ENCODE data around the gene RGS9. TPM values are rescaled to one million over a fixed set of nuclear protein-coding genes. Genes with fewer than 3 reads are reported as not detected.

RGS9 gene
- total and polyA plus RNA-seq, 2 of the 13 experiments (the other 11 are each of a cell fraction or from before 2014, with no cell fraction given) = 0.44 to 0.74 TPM

DNA sequence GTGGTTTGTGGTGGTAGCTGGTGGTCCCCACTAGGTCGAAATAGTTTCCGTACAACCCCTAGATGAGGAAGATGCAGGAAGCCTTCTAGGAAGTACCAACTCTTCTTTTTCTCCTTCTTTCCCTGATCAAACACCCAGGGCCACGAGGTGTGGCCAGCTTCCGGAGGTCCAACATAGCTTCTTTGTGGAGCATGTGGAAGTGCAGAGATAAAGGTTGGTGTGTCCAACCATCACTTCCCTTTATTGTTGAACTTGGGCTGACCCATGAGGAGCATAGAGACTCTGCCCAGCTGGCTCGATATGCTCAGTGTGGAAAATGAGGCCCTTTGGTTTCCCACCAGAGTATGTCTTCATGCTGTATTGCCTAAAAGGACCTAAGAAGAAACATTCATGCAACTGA, 6.3 kb upstream of the RGS9 start (continued):
- TF ChIP-seq, protein P1, sequence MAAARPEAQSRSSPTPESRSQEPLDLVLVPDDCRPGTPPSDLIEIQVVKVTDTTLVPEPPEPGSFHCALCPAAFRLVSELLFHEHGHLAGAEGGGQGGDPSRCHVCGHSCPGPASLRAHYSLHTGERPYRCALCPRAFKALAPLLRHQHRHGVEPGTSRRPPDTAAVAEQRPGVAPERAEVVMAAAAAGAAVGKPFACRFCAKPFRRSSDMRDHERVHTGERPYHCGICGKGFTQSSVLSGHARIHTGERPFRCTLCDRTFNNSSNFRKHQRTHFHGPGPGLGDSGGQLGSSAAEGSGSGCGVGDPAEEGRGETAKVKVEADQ (CRISPR knock-in tag; IDR thresholded peaks at IDR 0.05; ENCODE audit: borderline replicate concordance) = no peak
- peak; percentile 42; the same call in 1 of the 2 replicates for TF ChIP-seq TBX2 (CRISPR knock-in tag; IDR thresholded peaks at IDR 0.05; ENCODE audit: borderline replicate concordance)
- TF ChIP-seq, protein P2, sequence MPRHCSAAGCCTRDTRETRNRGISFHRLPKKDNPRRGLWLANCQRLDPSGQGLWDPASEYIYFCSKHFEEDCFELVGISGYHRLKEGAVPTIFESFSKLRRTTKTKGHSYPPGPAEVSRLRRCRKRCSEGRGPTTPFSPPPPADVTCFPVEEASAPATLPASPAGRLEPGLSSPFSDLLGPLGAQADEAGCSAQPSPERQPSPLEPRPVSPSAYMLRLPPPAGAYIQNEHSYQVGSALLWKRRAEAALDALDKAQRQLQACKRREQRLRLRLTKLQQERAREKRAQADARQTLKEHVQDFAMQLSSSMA (CRISPR knock-in tag; IDR thresholded peaks at IDR 0.05) = no peak
- no peak for TF ChIP-seq ZFP1 (CRISPR knock-in tag; IDR thresholded peaks at IDR 0.05)
- TF ChIP-seq HMG20B (CRISPR knock-in tag; conservative IDR thresholded peaks at IDR 0.05) = no peak
- no peak for TF ChIP-seq ZBTB21 (CRISPR knock-in tag; IDR thresholded peaks at IDR 0.05)
- TF ChIP-seq ZNF264 (CRISPR knock-in tag; IDR thresholded peaks at IDR 0.05) = no peak
- no peak for TF ChIP-seq ZNF383 (CRISPR knock-in tag; IDR thresholded peaks at IDR 0.05; ENCODE audit: borderline replicate concordance)
- TF ChIP-seq, protein P3, sequence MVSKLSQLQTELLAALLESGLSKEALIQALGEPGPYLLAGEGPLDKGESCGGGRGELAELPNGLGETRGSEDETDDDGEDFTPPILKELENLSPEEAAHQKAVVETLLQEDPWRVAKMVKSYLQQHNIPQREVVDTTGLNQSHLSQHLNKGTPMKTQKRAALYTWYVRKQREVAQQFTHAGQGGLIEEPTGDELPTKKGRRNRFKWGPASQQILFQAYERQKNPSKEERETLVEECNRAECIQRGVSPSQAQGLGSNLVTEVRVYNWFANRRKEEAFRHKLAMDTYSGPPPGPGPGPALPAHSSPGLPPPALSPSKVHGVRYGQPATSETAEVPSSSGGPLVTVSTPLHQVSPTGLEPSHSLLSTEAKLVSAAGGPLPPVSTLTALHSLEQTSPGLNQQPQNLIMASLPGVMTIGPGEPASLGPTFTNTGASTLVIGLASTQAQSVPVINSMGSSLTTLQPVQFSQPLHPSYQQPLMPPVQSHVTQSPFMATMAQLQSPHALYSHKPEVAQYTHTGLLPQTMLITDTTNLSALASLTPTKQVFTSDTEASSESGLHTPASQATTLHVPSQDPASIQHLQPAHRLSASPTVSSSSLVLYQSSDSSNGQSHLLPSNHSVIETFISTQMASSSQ (IDR thresholded peaks at IDR 0.05; ENCODE audit: low read depth) = no peak
- TF ChIP-seq, protein P3 (CRISPR knock-in tag; IDR thresholded peaks at IDR 0.05; ENCODE audit: borderline replicate concordance) = no peak
- no peak for TF ChIP-seq TMF1 (CRISPR knock-in tag; IDR thresholded peaks at IDR 0.05; ENCODE audit: low read depth)
- no peak for TF ChIP-seq ATF7-NPFF (CRISPR knock-in tag; IDR thresholded peaks at IDR 0.05; ENCODE audit: low read depth)
- TF ChIP-seq ZBTB42 (CRISPR knock-in tag; IDR thresholded peaks at IDR 0.05) = no peak
- no peak for TF ChIP-seq PHF8 (CRISPR knock-in tag; IDR thresholded peaks at IDR 0.05)
- no peak for TF ChIP-seq SAFB2 (CRISPR knock-in tag; IDR thresholded peaks at IDR 0.05; ENCODE audit: borderline replicate concordance, low read depth)
- no peak for TF ChIP-seq ZNF430 (CRISPR knock-in tag; IDR thresholded peaks at IDR 0.05)
- TF ChIP-seq ETV5 (CRISPR knock-in tag; IDR thresholded peaks at IDR 0.05; ENCODE audit: borderline replicate concordance) = peak; percentile 90
- TF ChIP-seq, protein P4, sequence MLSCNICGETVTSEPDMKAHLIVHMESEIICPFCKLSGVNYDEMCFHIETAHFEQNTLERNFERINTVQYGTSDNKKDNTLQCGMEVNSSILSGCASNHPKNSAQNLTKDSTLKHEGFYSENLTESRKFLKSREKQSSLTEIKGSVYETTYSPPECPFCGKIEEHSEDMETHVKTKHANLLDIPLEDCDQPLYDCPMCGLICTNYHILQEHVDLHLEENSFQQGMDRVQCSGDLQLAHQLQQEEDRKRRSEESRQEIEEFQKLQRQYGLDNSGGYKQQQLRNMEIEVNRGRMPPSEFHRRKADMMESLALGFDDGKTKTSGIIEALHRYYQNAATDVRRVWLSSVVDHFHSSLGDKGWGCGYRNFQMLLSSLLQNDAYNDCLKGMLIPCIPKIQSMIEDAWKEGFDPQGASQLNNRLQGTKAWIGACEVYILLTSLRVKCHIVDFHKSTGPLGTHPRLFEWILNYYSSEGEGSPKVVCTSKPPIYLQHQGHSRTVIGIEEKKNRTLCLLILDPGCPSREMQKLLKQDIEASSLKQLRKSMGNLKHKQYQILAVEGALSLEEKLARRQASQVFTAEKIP (CRISPR knock-in tag; IDR thresholded peaks at IDR 0.05; ENCODE audit: borderline replicate concordance) = no peak
- TF ChIP-seq ARHGAP35 (CRISPR knock-in tag; IDR thresholded peaks at IDR 0.05; ENCODE audit: borderline replicate concordance) = no peak
- TF ChIP-seq ZNF891 (CRISPR knock-in tag; IDR thresholded peaks at IDR 0.05) = no peak
- TF ChIP-seq ZIK1 (CRISPR knock-in tag; IDR thresholded peaks at IDR 0.05; ENCODE audit: borderline replicate concordance, low read depth) = no peak
- no peak for TF ChIP-seq NFYC (CRISPR knock-in tag; IDR thresholded peaks at IDR 0.05)
- TF ChIP-seq ZNF451 (CRISPR knock-in tag; IDR thresholded peaks at IDR 0.05) = no peak
- TF ChIP-seq HDAC1 (CRISPR knock-in tag; IDR thresholded peaks at IDR 0.05) = peak; percentile 29; the same call in 1 of the 2 replicates
- TF ChIP-seq PPARG (CRISPR knock-in tag; conservative IDR thresholded peaks at IDR 0.05) = no peak
- no peak for TF ChIP-seq ZNF337 (CRISPR knock-in tag; IDR thresholded peaks at IDR 0.05; ENCODE audit: borderline replicate concordance, low read depth)

Data from HepG2 (cell line).